Measurements from ENCODE around the gene ANKRD16. TPM values are rescaled to one million over a fixed set of nuclear protein-coding genes. Genes with fewer than 3 reads are reported as not detected.

Gene ANKRD16
- total RNA-seq, 4 donors from 2014 or later = 8.5 to 21.7 (median 17.8) TPM

GRCh38 chr10:5818894-5819293 lies 70.8 kb downstream of the ANKRD16 start:
- Histone ChIP-seq H3K36me3 (no peaks in the 10 kb centered on the region), H3K27ac (peak overlapping the region in 1 of 4 donors; percentile 3), H3K4me3 (no peak overlapping the region), H3K27me3 (no peaks in the 10 kb centered on the region), H3K4me1 (peaks cover 4 to 13% (median 11%) of the 10 kb centered on the region in 4 donors), H3K9me3 (no peaks in the 10 kb centered on the region)
- DNase-seq = no peak
- WGBS, 2 donors (ENCODE audit: low coverage in 1 of 2) = 74 to 87% methylated on average over 5 to 6 of the region's 6 CpGs
- TF ChIP-seq POLR2AphosphoS5 (IDR thresholded peaks at IDR 0.05) (no peak), EP300 (IDR thresholded peaks at IDR 0.05; ENCODE audit: low read depth) (no peak), CTCF (IDR thresholded peaks at IDR 0.05) (no peak), POLR2A (IDR thresholded peaks at IDR 0.05) (no peak)
- intact Hi-C loops (cut with DNase I; ENCODE audit: low total_unique reads) (loop anchor here (5.0 kb wide), 1 partner anchor 272 kb away; no protein-coding TSS in a partner anchor), in situ Hi-C loops (cut with MboI; ENCODE audit: low pct_ligation_motif_present in 1 of 4, low pct_unique_long_range_greater_than_20kb in 1 of 4, low sequenced_read_pairs in 3 of 4) (loop anchor here in 1 of 4 donors (10.0 kb wide), 1 partner anchor 56 kb away; no protein-coding TSS in a partner anchor)

GRCh38 chr10:5818048-5818331 lies 71.7 kb downstream of the ANKRD16 start:
- intact Hi-C loops (cut with DNase I; ENCODE audit: low total_unique reads) = loop anchor here (5.0 kb wide), 1 partner anchor 271 kb away; no protein-coding TSS in a partner anchor

GRCh38 chr10:5817322-5818047 lies 72.2 kb downstream of the ANKRD16 start:
- no peak for DNase-seq
- no peaks in the 10 kb centered on the region for H3K9me3 ChIP-seq
- H3K4me3 ChIP-seq = no peak overlapping the region
- no peaks in the 10 kb centered on the region for H3K36me3 ChIP-seq
- peaks cover 4 to 14% (median 11%) of the 10 kb centered on the region in 4 donors for H3K4me1 ChIP-seq
- intact Hi-C loops (cut with DNase I; ENCODE audit: low total_unique reads) (loop anchor here (5.0 kb wide), 1 partner anchor 270 kb away; no protein-coding TSS in a partner anchor), in situ Hi-C loops (cut with MboI; ENCODE audit: low pct_ligation_motif_present in 1 of 4, low pct_unique_long_range_greater_than_20kb in 1 of 4, low sequenced_read_pairs in 3 of 4) (loop anchor here in 1 of 4 donors (10.0 kb wide), 1 partner anchor 57 kb away; no protein-coding TSS in a partner anchor)
- H3K27me3 ChIP-seq = no peaks in the 10 kb centered on the region
- TF ChIP-seq POLR2AphosphoS5 (IDR thresholded peaks at IDR 0.05) (no peak), POLR2A (IDR thresholded peaks at IDR 0.05) (no peak), EP300 (IDR thresholded peaks at IDR 0.05; ENCODE audit: low read depth) (no peak), CTCF (IDR thresholded peaks at IDR 0.05) (no peak)
- WGBS, 2 donors (ENCODE audit: low coverage in 1 of 2) = 81 to 100% methylated on average over 2 to 4 of the region's 4 CpGs
- H3K27ac ChIP-seq = no peak overlapping the region

More at GRCh38 chr10:5818048-5818331, 71.7 kb downstream of the ANKRD16 start:
- no peak for DNase-seq
- 82% methylated on average over 2 of the region's 2 CpGs; no CpG with 5 or more reads in 1 of the 2 donors for WGBS, 2 donors (ENCODE audit: low coverage in 1 of 2)
- H3K9me3 ChIP-seq = no peaks in the 10 kb centered on the region
- no peaks in the 10 kb centered on the region for H3K36me3 ChIP-seq
- H3K27me3 ChIP-seq = no peaks in the 10 kb centered on the region
- H3K4me1 ChIP-seq = peaks cover 4 to 14% (median 11%) of the 10 kb centered on the region in 4 donors
- H3K27ac ChIP-seq = no peak overlapping the region
- H3K4me3 ChIP-seq = no peak overlapping the region
- in situ Hi-C loops (cut with MboI; ENCODE audit: low pct_ligation_motif_present in 1 of 4, low pct_unique_long_range_greater_than_20kb in 1 of 4, low sequenced_read_pairs in 3 of 4) = loop anchor here in 1 of 4 donors (10.0 kb wide), 1 partner anchor 57 kb away; no protein-coding TSS in a partner anchor
- no peak for TF ChIP-seq POLR2AphosphoS5 (IDR thresholded peaks at IDR 0.05)
- TF ChIP-seq CTCF (IDR thresholded peaks at IDR 0.05) = no peak
- TF ChIP-seq EP300 (IDR thresholded peaks at IDR 0.05; ENCODE audit: low read depth) = no peak
- TF ChIP-seq POLR2A (IDR thresholded peaks at IDR 0.05) = no peak

GRCh38 chr10:5816170-5816569 lies 73.5 kb downstream of the ANKRD16 start:
- in situ Hi-C loops (cut with MboI; ENCODE audit: low pct_ligation_motif_present in 1 of 4, low pct_unique_long_range_greater_than_20kb in 1 of 4, low sequenced_read_pairs in 3 of 4) (loop anchor here in 1 of 4 donors (10.0 kb wide), 1 partner anchor 59 kb away; no protein-coding TSS in a partner anchor), intact Hi-C loops (cut with DNase I; ENCODE audit: low total_unique reads) (loop anchor here (5.0 kb wide), 1 partner anchor 269 kb away; no protein-coding TSS in a partner anchor)
- no peak for DNase-seq
- Histone ChIP-seq H3K4me3 (no peak overlapping the region), H3K4me1 (peaks cover 9 to 22% (median 18%) of the 10 kb centered on the region in 4 donors), H3K9me3 (no peaks in the 10 kb centered on the region), H3K27ac (no peak overlapping the region), H3K27me3 (no peaks in the 10 kb centered on the region), H3K36me3 (no peaks in the 10 kb centered on the region)
- TF ChIP-seq EP300 (IDR thresholded peaks at IDR 0.05; ENCODE audit: low read depth) (no peak), CTCF (IDR thresholded peaks at IDR 0.05) (no peak), POLR2AphosphoS5 (IDR thresholded peaks at IDR 0.05) (no peak), POLR2A (IDR thresholded peaks at IDR 0.05) (no peak)
